Cardiac muscle cell (in vitro differentiated cells and primary cell): ENCODE results near the gene METTL26. TPM values are rescaled to one million over a fixed set of nuclear protein-coding genes. Genes with fewer than 3 reads are reported as not detected.

ENCODE experiments used
- DNase-seq, 2 donors: peaks; one replicate each; pipeline versions ENCODE4 v3.0.0 to v3.0.0-alpha.2; 2010 to 2017; ENCODE audit warnings: low read depth in 1 of 2, low spot score in 1 of 2
- H3K27ac ChIP-seq: fragments of 200-600 bp; sonication (generic); 2 replicates; pipeline ENCODE4 v1.5.1; 2016
- H3K27me3 ChIP-seq: fragments of 200-600 bp; sonication (generic); 2 replicates; pipeline ENCODE4 v1.6.0; 2016; ENCODE audit warnings: control low read depth
- H3K36me3 ChIP-seq: fragments of 200-600 bp; sonication (generic); 2 replicates; pipeline ENCODE4 v1.5.1; 2016; ENCODE audit warnings: control low read depth
- H3K4me1 ChIP-seq: fragments of 200-600 bp; sonication (generic); 2 replicates; pipeline ENCODE4 v1.8.1; 2017; ENCODE audit warnings: low read depth, mild to moderate bottlenecking, mixed run types
- H3K4me3 ChIP-seq: fragments of 200-600 bp; sonication (generic); 2 replicates; pipeline ENCODE4 v1.5.1; 2016; ENCODE audit warnings: mild to moderate bottlenecking
- H3K9me3 ChIP-seq: fragments of 200-600 bp; sonication (generic); 2 replicates; pipeline ENCODE4 v1.5.1; 2017; ENCODE audit warnings: low read depth, mild to moderate bottlenecking, control low read depth
- CTCF ChIP-seq: IDR thresholded peaks from 2 replicates; pipeline ENCODE4 v1.5.1; 2012; ENCODE audit warnings: low read depth, mild to moderate bottlenecking, low read length
- polyA plus RNA-seq: library from polyadenylated mRNA; unstranded; fragments of >200 nt; fragmentation: Nextera tagmentation; extraction: Ambion mirVana; gene quantifications from 2 replicates; pipeline ENCODE4 v1.2.1, GENCODE V29; 2016
- total RNA-seq: library from RNA; depleted of rRNA; stranded (reverse); fragments of >200 nt; gene quantifications from 2 replicates; pipeline ENCODE4 v1.2.3, GENCODE V29; 2016

The METTL26 gene
- total and polyA plus RNA-seq, 2 experiments from 2014 or later, result 153 to 196 TPM

DNA sequence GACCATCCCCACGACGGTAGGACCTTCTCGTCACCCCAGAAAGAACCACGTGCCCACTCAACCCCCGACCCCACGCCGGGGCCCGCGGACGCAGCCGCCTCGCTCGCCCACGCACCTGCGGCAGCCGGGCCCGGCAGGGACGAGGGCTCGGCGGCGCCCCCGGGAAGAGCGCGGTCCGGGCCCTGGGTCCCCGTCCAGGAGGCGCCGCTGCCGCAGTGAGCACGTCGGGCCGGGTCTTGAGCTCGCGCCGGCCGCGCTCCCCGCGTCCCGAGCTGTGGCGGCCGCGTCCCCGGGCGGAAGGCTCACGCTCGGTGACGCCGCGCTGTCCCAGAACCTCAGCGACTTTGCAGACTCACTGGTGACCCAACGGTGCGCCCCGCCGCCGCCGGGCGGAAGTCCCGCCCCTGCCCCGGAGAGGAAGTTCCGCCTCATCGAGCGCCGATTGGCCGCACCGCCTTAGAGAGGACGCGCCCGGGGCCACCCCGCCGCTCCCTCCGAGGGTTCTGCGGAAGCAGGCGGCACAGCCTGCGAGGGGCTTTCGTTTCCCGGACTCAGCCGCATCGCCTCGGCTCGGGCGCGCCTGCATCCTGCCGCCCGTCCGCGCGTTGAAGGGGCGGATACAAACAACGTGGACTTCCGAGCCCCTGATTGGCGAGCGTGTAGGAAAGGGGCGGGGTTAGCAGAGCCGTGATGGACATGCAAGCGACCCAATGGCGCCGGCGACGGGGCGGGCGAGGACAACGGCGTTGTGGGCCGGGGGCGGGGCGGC, 47.0 kb downstream of the METTL26 start:
- no peaks in the 10 kb centered on the region for H3K27me3 ChIP-seq
- H3K36me3 ChIP-seq, result no peaks in the 10 kb centered on the region
- no peaks in the 10 kb centered on the region for H3K9me3 ChIP-seq
- TF ChIP-seq CTCF, result no peak
- H3K4me3 ChIP-seq, result peak overlapping the region; percentile 80
- H3K27ac ChIP-seq, result peak overlapping the region; percentile 98
- H3K4me1 ChIP-seq, result peaks cover 13% of the 10 kb centered on the region
- DNase-seq, result peak; percentile 95 to 97

DNA sequence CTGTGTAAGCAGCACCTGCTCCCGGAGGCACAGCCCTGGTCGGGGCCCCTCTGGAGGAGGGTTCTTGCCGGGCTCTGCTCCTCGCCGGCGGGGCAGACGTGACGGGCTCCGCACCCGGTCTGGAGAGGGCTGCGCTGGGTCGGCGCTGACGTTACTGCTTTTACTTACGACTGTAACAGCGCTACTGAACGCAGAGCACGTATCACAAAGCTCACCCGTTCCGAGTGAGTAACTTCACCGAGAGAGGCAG, 47.5 kb downstream of the METTL26 start:
- peaks cover 17% of the 10 kb centered on the region for H3K4me1 ChIP-seq
- H3K27ac ChIP-seq, result peak overlapping the region; percentile 98
- no peaks in the 10 kb centered on the region for H3K9me3 ChIP-seq
- peak overlapping the region; percentile 80 for H3K4me3 ChIP-seq
- no peaks in the 10 kb centered on the region for H3K36me3 ChIP-seq
- H3K27me3 ChIP-seq, result no peaks in the 10 kb centered on the region
- TF ChIP-seq CTCF, result no peak
- peak; percentile 70 to 77 for DNase-seq

DNA sequence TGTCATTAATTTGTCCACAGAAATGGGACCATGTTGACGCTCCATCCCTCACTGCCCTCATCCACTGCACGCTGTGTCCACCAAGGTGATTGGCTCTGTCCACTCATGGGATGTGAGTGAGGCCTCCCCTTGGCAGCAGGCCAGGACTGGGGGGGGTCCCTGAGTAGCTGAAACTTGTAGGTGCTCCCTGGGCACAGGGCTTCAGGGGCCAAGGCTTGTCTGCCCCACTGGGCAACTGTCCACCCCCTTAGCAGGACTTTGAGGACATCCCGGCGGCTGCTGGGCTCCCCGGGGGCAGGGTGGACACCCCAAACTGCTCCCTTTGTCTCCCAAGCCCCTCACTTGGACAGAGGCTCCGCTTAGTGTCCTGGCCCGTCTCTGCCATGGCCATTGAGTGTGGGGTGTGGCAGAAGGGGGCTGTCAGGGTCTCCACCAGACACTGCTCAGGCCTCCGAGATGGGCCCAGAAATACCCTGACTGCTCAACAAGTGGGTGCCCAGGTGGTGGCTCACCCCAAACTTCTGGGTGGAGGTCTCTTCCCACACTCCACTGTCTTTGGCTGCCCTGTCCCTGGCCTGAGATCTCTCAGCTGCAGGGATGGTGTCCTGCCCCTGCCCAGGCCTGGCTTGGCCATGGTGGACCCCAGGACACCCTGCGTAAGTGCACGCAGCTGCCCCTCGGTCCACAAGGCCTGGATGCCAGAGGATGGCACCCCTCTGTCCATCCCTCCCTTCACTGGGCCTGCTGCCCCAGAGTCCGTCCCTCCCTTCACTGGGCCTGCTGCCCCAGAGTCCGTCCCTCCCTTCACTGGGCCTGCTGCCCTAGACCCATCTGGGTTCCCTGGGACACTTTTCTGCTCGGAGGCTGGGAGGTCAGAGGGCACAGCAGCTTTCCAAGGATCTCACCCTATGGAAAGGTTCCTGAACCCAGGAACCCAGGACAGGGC, 49.2 kb downstream of the METTL26 start:
- Histone ChIP-seq H3K4me1 (peaks cover 19% of the 10 kb centered on the region), H3K27ac (no peak overlapping the region), H3K36me3 (no peaks in the 10 kb centered on the region), H3K27me3 (no peaks in the 10 kb centered on the region), H3K9me3 (no peaks in the 10 kb centered on the region), H3K4me3 (no peak overlapping the region)
- no peak for TF ChIP-seq CTCF
- peak in 1 of 2 donors; percentile 21 for DNase-seq

- H3K36me3 ChIP-seq, result no peaks in the 10 kb centered on the region
- H3K4me1 ChIP-seq, result peaks cover 19% of the 10 kb centered on the region
- DNase-seq, result peak in 1 of 2 donors; percentile 30
- H3K4me3 ChIP-seq, result no peak overlapping the region
- no peaks in the 10 kb centered on the region for H3K9me3 ChIP-seq
- no peak overlapping the region for H3K27ac ChIP-seq
- no peaks in the 10 kb centered on the region for H3K27me3 ChIP-seq
- TF ChIP-seq CTCF, result no peak
These were observed 50.0 kb downstream of the METTL26 start for GRCh38 chr16:586047-586644.

DNA sequence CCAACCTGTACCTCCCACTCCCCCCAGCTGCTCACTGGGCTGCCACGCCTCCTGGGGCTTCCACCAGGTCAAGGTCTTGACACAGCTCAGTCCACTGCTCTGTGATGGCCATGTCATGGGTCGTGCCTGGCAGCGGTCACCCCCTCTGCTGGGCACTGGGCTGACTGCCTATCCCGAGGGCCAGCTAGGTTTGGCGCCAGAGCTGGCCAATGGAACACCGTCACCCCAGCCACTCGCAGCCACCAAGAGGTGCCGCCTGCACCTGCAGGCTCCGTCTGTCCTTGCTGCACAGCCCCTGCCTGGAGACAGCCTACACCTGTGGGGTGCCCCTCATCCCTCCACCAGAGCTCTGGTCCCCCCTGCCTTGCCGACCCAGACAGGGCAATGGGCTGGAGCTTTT, 50.8 kb downstream of the METTL26 start:
- Histone ChIP-seq H3K9me3 (no peaks in the 10 kb centered on the region), H3K4me1 (peaks cover 13% of the 10 kb centered on the region), H3K4me3 (no peak overlapping the region), H3K27me3 (no peaks in the 10 kb centered on the region), H3K27ac (no peak overlapping the region), H3K36me3 (no peaks in the 10 kb centered on the region)
- TF ChIP-seq CTCF, result no peak
- DNase-seq, result no peak

Other genes starting within 250 kb of the METTL26 start
- gene NME4, start 239.1 kb downstream of the METTL26 start, total RNA-seq, result 352 and 452 TPM in 2 replicates
- 518 and 664 TPM in 2 replicates for gene NME4, start 239.1 kb downstream of the METTL26 start, polyA plus RNA-seq
- 48.7 and 51.5 TPM in 2 replicates for gene DECR2, start 234.4 kb downstream of the METTL26 start, total RNA-seq
- gene DECR2, start 234.4 kb downstream of the METTL26 start, polyA plus RNA-seq, result 49.5 and 50.0 TPM in 2 replicates
- gene RAB11FIP3, start 210.7 kb downstream of the METTL26 start, total RNA-seq, result 61.8 and 77.1 TPM in 2 replicates
- gene RAB11FIP3, start 210.7 kb downstream of the METTL26 start, polyA plus RNA-seq, result 55.3 TPM in 2 replicates
- 58.2 and 63.3 TPM in 2 replicates for gene CAPN15, start 108.6 kb downstream of the METTL26 start, total RNA-seq
- gene CAPN15, start 108.6 kb downstream of the METTL26 start, polyA plus RNA-seq, result 19.0 and 38.1 TPM in 2 replicates
- 0.14 and 0.66 TPM in 2 replicates for gene PRR35, start 75.9 kb downstream of the METTL26 start, total RNA-seq
- gene PRR35, start 75.9 kb downstream of the METTL26 start, polyA plus RNA-seq, result 0.40 TPM in 1 of 2 replicates, not detected in the other
- gene NHLRC4, start 69.3 kb downstream of the METTL26 start, total RNA-seq, result 3.6 and 3.9 TPM in 2 replicates
- 2.2 and 2.6 TPM in 2 replicates for gene NHLRC4, start 69.3 kb downstream of the METTL26 start, polyA plus RNA-seq
- gene PIGQ, start 66.3 kb downstream of the METTL26 start, total RNA-seq, result 124 and 126 TPM in 2 replicates
- 89.2 and 110 TPM in 2 replicates for gene PIGQ, start 66.3 kb downstream of the METTL26 start, polyA plus RNA-seq
- gene RAB40C, start 46.2 kb downstream of the METTL26 start, total RNA-seq, result 40.7 and 45.9 TPM in 2 replicates
- 30.8 and 36.9 TPM in 2 replicates for gene RAB40C, start 46.2 kb downstream of the METTL26 start, polyA plus RNA-seq
- 85.8 and 125 TPM in 2 replicates for gene WFIKKN1, start 5.3 kb downstream of the METTL26 start, total RNA-seq
- 79.6 and 105 TPM in 2 replicates for gene WFIKKN1, start 5.3 kb downstream of the METTL26 start, polyA plus RNA-seq
- gene MCRIP2, start 5.5 kb upstream of the METTL26 start, total RNA-seq, result 123 and 144 TPM in 2 replicates
- 131 and 146 TPM in 2 replicates for gene MCRIP2, start 5.5 kb upstream of the METTL26 start, polyA plus RNA-seq
- gene WDR90, start 13.1 kb upstream of the METTL26 start, total RNA-seq, result 25.6 and 26.5 TPM in 2 replicates
- 28.1 and 32.3 TPM in 2 replicates for gene WDR90, start 13.1 kb upstream of the METTL26 start, polyA plus RNA-seq
- 251 and 305 TPM in 2 replicates for gene RHOT2, start 31.8 kb upstream of the METTL26 start, total RNA-seq
- 294 and 315 TPM in 2 replicates for gene RHOT2, start 31.8 kb upstream of the METTL26 start, polyA plus RNA-seq
- 3.6 and 12.9 TPM in 2 replicates for gene RHBDL1, start 39.4 kb upstream of the METTL26 start, total RNA-seq
- 2.6 and 4.7 TPM in 2 replicates for gene RHBDL1, start 39.4 kb upstream of the METTL26 start, polyA plus RNA-seq
- gene STUB1, start 44.1 kb upstream of the METTL26 start, total RNA-seq, result 176 and 207 TPM in 2 replicates
- gene STUB1, start 44.1 kb upstream of the METTL26 start, polyA plus RNA-seq, result 219 and 269 TPM in 2 replicates
- 105 and 134 TPM in 2 replicates for gene JMJD8, start 48.0 kb upstream of the METTL26 start, total RNA-seq
- 107 and 118 TPM in 2 replicates for gene JMJD8, start 48.0 kb upstream of the METTL26 start, polyA plus RNA-seq
- gene WDR24, start 54.1 kb upstream of the METTL26 start, total RNA-seq, result 17.6 and 23.3 TPM in 2 replicates
- 22.8 and 31.0 TPM in 2 replicates for gene WDR24, start 54.1 kb upstream of the METTL26 start, polyA plus RNA-seq
- 0.12 and 0.74 TPM in 2 replicates for gene FBXL16, start 69.5 kb upstream of the METTL26 start, total RNA-seq
- 0.59 and 1.4 TPM in 2 replicates for gene FBXL16, start 69.5 kb upstream of the METTL26 start, polyA plus RNA-seq
- gene METRN, start 78.8 kb upstream of the METTL26 start, total RNA-seq, result 93.9 and 186 TPM in 2 replicates
- 299 and 330 TPM in 2 replicates for gene METRN, start 78.8 kb upstream of the METTL26 start, polyA plus RNA-seq
- 55.1 and 62.5 TPM in 2 replicates for gene ANTKMT, start 84.8 kb upstream of the METTL26 start, total RNA-seq
- 72.4 and 82.6 TPM in 2 replicates for gene ANTKMT, start 84.8 kb upstream of the METTL26 start, polyA plus RNA-seq
- gene CCDC78, start 90.1 kb upstream of the METTL26 start, total RNA-seq, result 9.7 and 16.5 TPM in 2 replicates
- 3.6 and 4.2 TPM in 2 replicates for gene CCDC78, start 90.1 kb upstream of the METTL26 start, polyA plus RNA-seq
- gene HAGHL, start 90.8 kb upstream of the METTL26 start, total RNA-seq, result 31.6 and 47.5 TPM in 2 replicates
- 27.7 and 37.0 TPM in 2 replicates for gene HAGHL, start 90.8 kb upstream of the METTL26 start, polyA plus RNA-seq
- 46.2 and 67.7 TPM in 2 replicates for gene CIAO3, start 104.7 kb upstream of the METTL26 start, total RNA-seq
- 43.3 and 72.2 TPM in 2 replicates for gene CIAO3, start 104.7 kb upstream of the METTL26 start, polyA plus RNA-seq
- gene MSLN, start 124.4 kb upstream of the METTL26 start, total RNA-seq, result 0.32 and 4.5 TPM in 2 replicates
- not detected in 2 replicates for gene MSLN, start 124.4 kb upstream of the METTL26 start, polyA plus RNA-seq
- gene RPUSD1, start 152.1 kb upstream of the METTL26 start, total RNA-seq, result 32.2 and 36.1 TPM in 2 replicates
- gene RPUSD1, start 152.1 kb upstream of the METTL26 start, polyA plus RNA-seq, result 27.0 and 34.3 TPM in 2 replicates
- 57.4 and 107 TPM in 2 replicates for gene CHTF18, start 152.3 kb upstream of the METTL26 start, total RNA-seq
- 43.6 and 58.5 TPM in 2 replicates for gene CHTF18, start 152.3 kb upstream of the METTL26 start, polyA plus RNA-seq
- not detected in 2 replicates for gene GNG13, start 164.4 kb upstream of the METTL26 start, total RNA-seq
- gene GNG13, start 164.4 kb upstream of the METTL26 start, polyA plus RNA-seq, result 0.79 TPM in 1 of 2 replicates, not detected in the other